Mesodermal cell (in vitro differentiated cells): ENCODE results near the gene NLGN1.

Experiments used
- H3K27ac ChIP-seq: 2 replicates; pipeline ENCODE4 v1.7.0; 2013; ENCODE audit warnings: mild to moderate bottlenecking, low read depth, low read length, moderate library complexity; ENCODE audit not compliant: severe bottlenecking
- H3K36me3 ChIP-seq: 2 replicates; pipeline ENCODE4 v1.7.1; 2013; ENCODE audit warnings: mild to moderate bottlenecking, low read length, moderate library complexity; ENCODE audit not compliant: control insufficient read depth, insufficient read depth
- H3K4me1 ChIP-seq: one replicate; pipeline ENCODE4 v1.7.1; 2013; ENCODE audit warnings: mild to moderate bottlenecking, low read length; ENCODE audit not compliant: insufficient read depth, control insufficient read depth, poor library complexity, severe bottlenecking
- H3K4me3 ChIP-seq: 2 replicates; pipeline ENCODE4 v1.7.0; 2013; ENCODE audit warnings: low read length, control low read depth, mild to moderate bottlenecking; ENCODE audit not compliant: insufficient read depth, poor library complexity, severe bottlenecking; ENCODE audit errors: extremely low read depth
- H3K9me3 ChIP-seq: 2 replicates; pipeline ENCODE4 v1.7.1; 2013; ENCODE audit warnings: mild to moderate bottlenecking, low read length, moderate library complexity; ENCODE audit not compliant: control insufficient read depth
- WGBS, 2 experiments: methylation state at CpG; one replicate each; pipeline ENCODE4 v1.1.5; 2013; ENCODE audit warnings: missing lambda C conversion rate in 2 of 2; ENCODE audit not compliant: insufficient coverage in 2 of 2; 5-methylcytosine and 5-hydroxymethylcytosine counted together

Gene NLGN1

DNA sequence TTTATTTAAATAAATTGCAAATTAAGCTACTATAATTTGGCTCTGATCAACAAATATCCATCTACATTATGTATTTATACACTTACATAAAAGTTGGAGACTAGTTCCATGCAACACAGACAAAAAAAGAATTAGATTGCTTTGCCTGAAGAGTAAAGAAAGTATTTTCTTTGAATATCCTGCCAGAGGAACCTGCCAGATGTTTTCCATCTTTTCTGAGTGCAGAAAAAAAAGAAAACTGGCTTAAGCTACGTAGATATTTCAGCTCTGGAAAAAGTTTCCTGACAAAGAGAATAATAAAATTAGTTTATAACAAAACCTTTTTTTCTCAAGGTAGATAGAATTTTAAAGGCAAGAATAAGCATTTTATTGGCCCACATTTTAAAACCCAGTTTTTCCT, 854.1 kb downstream of the NLGN1 start:
- H3K4me1 ChIP-seq, result no peaks in the 10 kb centered on the region
- WGBS, 2 experiments, result no CpG with 5 or more reads among the region's 1 CpG
- no peak overlapping the region for H3K4me3 ChIP-seq
- no peaks in the 10 kb centered on the region for H3K9me3 ChIP-seq
- H3K27ac ChIP-seq, result no peak overlapping the region
- no peaks in the 10 kb centered on the region for H3K36me3 ChIP-seq

DNA sequence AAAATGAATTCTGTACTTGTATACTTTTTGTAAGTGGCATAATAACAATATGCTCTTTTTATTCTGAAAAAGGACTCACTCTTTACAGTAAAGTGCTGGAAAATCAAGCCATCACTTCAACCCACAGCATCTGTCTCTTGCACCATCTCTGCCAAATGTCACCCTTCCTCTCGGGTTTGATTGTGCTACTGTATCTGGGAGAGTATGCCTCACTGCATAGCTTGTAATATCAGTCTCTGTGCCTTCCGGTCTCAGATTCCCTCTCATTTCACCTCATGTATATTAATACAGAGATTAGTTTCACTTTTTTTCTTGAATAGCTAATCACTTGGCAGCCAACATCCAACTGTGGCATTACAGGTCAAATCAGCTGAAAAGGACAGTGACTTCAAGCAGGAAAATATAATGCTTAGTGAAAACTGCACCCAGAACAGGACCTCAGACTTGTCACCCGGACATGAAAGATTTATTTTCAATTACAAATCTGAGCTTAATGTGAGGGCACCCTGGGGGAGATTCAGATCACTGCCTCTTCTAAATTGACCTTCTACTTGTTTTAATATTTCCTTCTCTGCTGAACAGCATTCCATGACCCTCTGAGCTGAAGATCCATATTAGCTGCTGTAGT, 855.8 kb downstream of the NLGN1 start:
- H3K9me3 ChIP-seq, result no peaks in the 10 kb centered on the region
- no peaks in the 10 kb centered on the region for H3K4me1 ChIP-seq
- WGBS, 2 experiments, result 76% methylated on average over 2 of the region's 3 CpGs; no CpG with 5 or more reads in 1 of the 2 experiments
- no peak overlapping the region for H3K27ac ChIP-seq
- H3K36me3 ChIP-seq, result no peaks in the 10 kb centered on the region
- no peak overlapping the region for H3K4me3 ChIP-seq

DNA sequence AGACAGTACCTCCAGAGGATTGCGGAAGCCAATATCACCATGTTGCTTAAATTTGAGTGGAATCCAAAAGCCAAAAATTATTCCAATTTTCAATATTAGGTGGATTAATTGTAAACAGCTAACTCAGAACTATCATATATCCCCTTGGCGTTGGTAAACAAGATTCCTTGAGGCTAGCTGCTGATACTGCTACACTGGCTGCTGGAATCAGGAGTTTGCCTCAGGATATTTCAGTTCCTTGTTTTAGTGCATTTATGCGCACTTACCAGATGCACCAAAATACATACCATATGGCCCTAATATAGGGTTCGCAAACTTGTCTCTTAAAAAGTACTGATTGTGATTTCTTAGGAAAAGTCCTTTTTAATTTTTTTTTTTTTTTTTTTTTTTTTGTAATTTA, 856.4 kb downstream of the NLGN1 start:
- 100% methylated on average over 1 of the region's 4 CpGs for WGBS, 2 experiments
- Histone ChIP-seq H3K4me1 (no peaks in the 10 kb centered on the region), H3K27ac (no peak overlapping the region), H3K4me3 (no peak overlapping the region), H3K36me3 (no peaks in the 10 kb centered on the region), H3K9me3 (no peaks in the 10 kb centered on the region)

DNA sequence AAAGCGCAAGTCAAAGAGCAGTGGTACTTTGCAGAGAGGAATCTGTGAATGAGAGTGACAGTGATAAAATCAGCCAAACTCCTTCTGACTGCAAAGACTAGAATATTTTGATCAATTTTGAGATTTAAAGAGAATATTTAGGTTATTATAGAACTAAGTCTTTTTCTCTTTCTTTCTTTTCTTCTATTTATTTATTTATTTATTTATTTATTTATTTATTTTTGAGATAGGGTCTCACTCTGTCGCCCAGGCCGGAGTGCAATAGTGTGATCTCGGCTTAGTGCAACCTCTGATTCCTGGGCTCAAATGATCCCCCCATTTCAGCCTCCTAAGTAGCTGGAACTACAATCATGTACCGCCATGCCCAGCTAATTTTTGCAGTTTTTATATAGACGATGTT, 857.9 kb downstream of the NLGN1 start:
- Histone ChIP-seq H3K9me3 (no peaks in the 10 kb centered on the region), H3K36me3 (no peaks in the 10 kb centered on the region), H3K4me3 (no peak overlapping the region), H3K27ac (no peak overlapping the region), H3K4me1 (no peaks in the 10 kb centered on the region)
- 78% methylated on average over 5 of the region's 6 CpGs for WGBS, 2 experiments

DNA sequence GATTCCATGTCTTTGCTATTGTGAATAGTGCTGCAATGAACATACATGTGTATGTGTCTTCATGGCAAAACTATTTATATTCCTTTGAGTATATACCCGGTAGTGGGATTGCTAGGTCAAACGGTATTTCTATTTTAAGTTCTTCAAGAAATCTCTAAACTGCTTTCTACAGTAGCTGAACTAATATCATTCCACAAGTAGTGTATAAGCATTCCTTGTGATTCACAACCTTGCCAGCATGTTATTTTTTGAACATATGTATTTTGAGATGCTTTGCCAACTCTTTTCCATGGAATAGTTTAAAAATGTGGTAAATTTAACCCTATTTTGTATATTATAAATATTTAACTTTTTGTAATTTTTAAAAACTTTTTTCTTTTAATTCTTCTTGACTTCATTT, 868.9 kb downstream of the NLGN1 start:
- Histone ChIP-seq H3K4me1 (no peaks in the 10 kb centered on the region), H3K9me3 (no peaks in the 10 kb centered on the region), H3K27ac (no peak overlapping the region), H3K4me3 (no peak overlapping the region), H3K36me3 (no peaks in the 10 kb centered on the region)
- no CpG with 5 or more reads among the region's 2 CpGs for WGBS, 2 experiments

DNA sequence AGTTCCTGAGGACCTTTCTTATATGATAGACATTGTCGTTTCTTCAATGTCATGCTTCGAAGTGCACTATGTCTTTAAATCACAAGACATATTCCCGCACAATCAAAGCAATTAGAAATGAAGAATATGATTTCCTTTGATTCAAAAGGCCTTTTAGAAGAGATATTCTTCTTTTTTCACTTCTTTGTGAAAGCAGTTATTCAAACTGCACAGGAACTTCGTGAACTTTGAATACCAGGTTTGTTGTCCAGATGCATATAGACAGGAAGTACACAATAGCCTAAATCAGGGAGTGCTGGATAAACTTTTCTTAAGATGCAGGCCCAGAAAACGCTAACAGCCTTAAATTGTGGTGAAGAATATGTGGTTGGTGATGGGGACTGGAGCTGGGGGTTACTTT, 870.5 kb downstream of the NLGN1 start:
- Histone ChIP-seq H3K9me3 (no peaks in the 10 kb centered on the region), H3K4me3 (no peak overlapping the region), H3K36me3 (no peaks in the 10 kb centered on the region), H3K27ac (no peak overlapping the region), H3K4me1 (no peaks in the 10 kb centered on the region)
- WGBS, 2 experiments, result 88 to 100% methylated on average over 1 to 2 of the region's 5 CpGs

DNA sequence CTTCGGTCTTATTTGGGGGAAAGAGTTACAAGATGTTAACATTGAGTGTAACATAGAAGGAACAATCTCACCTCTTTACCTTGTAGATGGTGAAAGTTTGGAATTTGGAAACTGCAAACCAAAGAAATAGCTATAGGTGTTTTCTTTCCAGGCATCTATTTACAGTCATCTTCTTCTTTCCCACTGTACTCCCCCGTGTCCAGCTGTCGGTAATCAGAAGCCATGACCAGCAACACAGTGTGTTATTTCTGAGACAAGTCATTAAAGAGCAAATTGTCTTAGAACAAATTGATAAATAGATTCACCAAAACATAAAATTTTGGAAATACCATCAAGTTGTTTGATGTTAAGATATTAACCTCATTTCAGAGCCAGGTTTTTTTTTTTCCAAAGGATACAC, 871.0 kb downstream of the NLGN1 start:
- no peaks in the 10 kb centered on the region for H3K9me3 ChIP-seq
- H3K27ac ChIP-seq, result no peak overlapping the region
- H3K4me1 ChIP-seq, result no peaks in the 10 kb centered on the region
- WGBS, 2 experiments, result no CpG with 5 or more reads among the region's 3 CpGs
- no peaks in the 10 kb centered on the region for H3K36me3 ChIP-seq
- no peak overlapping the region for H3K4me3 ChIP-seq

DNA sequence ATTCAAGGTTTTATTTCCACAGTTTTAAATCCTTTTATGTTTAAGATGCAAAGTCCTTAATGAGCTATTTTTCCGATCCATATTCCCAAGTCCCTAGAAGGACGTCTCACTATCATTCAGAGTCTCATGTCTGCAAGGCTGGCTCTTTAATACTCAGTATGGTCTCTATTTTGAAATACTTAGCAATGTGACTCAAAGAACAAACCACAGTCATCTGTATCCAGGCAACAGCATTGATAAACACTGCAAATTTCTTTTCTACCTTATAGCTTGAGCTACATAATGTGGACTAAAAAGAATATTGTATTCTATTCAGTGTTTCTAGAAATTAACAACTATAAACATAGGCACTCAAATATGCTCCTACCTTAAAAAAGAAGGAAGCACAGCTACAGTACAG, 873.3 kb downstream of the NLGN1 start:
- Histone ChIP-seq H3K4me1 (no peaks in the 10 kb centered on the region), H3K4me3 (no peak overlapping the region), H3K36me3 (no peaks in the 10 kb centered on the region), H3K27ac (no peak overlapping the region), H3K9me3 (no peaks in the 10 kb centered on the region)
- no CpG with 5 or more reads among the region's 2 CpGs for WGBS, 2 experiments

DNA sequence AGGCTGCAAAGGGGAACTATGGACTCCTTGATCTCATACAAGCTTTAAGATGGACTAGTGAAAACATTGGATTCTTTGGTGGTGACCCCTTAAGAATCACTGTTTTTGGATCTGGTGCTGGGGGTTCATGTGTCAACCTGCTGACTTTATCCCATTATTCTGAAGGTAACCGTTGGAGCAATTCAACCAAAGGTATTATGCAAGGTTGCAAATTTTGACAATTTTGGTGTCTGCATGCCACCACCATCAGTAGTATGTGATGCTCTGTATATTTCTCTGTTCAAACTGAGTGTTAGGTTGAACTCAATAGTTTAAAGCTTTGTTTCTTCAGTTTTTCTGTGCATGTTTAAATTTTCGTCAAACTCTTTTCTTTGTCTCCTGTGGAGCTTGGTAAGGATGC, 877.8 kb downstream of the NLGN1 start:
- 86 to 91% methylated on average over 1 of the region's 2 CpGs for WGBS, 2 experiments
- H3K27ac ChIP-seq, result no peak overlapping the region

DNA sequence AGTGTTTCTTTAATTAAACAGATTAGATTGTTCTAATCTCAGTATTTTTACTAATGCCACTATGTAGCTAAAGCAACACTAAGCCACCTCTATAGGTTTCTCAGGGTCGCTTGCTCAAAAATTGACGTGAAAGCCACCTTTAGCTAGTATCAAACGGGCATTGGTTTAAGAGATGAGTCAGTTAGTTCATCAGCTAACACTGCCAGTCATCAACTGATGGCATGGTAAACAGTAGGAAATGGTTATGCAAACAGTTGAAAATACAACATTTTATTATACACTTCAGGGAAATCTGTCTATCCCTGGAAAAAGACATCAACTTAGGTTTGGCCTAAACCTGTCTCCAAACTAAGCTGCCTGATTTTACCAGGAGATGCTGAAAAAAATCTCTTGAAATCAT, 879.3 kb downstream of the NLGN1 start:
- Histone ChIP-seq H3K4me3 (no peak overlapping the region), H3K27ac (no peak overlapping the region), H3K9me3 (no peaks in the 10 kb centered on the region), H3K36me3 (no peaks in the 10 kb centered on the region), H3K4me1 (no peaks in the 10 kb centered on the region)
- 100% methylated on average over 1 of the region's 3 CpGs; no CpG with 5 or more reads in 1 of the 2 experiments for WGBS, 2 experiments

More for the DNA sequence above, 877.8 kb downstream of the NLGN1 start:
- H3K4me1 ChIP-seq, result no peaks in the 10 kb centered on the region
- H3K9me3 ChIP-seq, result no peaks in the 10 kb centered on the region
- no peak overlapping the region for H3K4me3 ChIP-seq
- H3K36me3 ChIP-seq, result no peaks in the 10 kb centered on the region

DNA sequence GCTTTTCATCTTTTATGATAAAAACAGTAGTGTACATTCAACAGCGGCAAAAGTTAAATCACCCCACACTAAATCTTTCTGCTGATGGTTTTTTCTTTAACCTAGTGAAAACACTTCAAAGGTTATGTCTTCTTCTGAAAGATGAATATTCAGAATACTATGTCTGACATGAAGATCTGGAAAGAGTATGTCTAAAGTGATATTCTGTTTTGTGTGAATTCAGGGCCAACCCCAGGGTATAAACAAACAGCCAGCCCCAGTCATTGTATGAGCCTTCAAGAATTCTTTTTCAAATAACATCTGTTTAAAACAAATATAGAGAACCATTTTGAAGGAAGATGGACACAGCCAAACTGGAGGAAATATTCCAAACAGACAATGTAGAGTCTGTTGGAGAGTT, 880.5 kb downstream of the NLGN1 start:
- H3K27ac ChIP-seq, result no peak overlapping the region
- no peaks in the 10 kb centered on the region for H3K4me1 ChIP-seq
- no peaks in the 10 kb centered on the region for H3K36me3 ChIP-seq
- H3K9me3 ChIP-seq, result no peaks in the 10 kb centered on the region
- no peak overlapping the region for H3K4me3 ChIP-seq
- WGBS, 2 experiments, result no CpG with 5 or more reads among the region's 1 CpG
